GM12864 (cell line): ENCODE results near the gene HLA-E.
"Not testable (repeated sequence)": the region's sequence is repeated elsewhere in the genome, so short reads cannot be mapped to it uniquely, and the experiment has no call there.

Experiments
- DNase-seq: peaks from one replicate; pipeline ENCODE4 v3.0.0-alpha.2; 2011; ENCODE audit warnings: low read depth
- H3K4me3 ChIP-seq: 2 replicates; pipeline ENCODE4 v1.5.1; 2011; ENCODE audit warnings: mild to moderate bottlenecking, low read depth, low read length, control low read depth
- TF ChIP-seq, protein P1 (sequence below): IDR thresholded peaks from 2 replicates; pipeline ENCODE4 v1.5.1; 2011; ENCODE audit warnings: low read depth, mild to moderate bottlenecking, moderate library complexity, low read length, control low read depth, inconsistent platforms; ENCODE audit errors: missing control alignments

The HLA-E gene

GRCh38 chr6:30491991-30492952 is 3.0 kb downstream of the HLA-E start:
- peak overlapping the region; percentile 98 for H3K4me3 ChIP-seq
- DNase-seq = no peak
- TF ChIP-seq, protein P1, sequence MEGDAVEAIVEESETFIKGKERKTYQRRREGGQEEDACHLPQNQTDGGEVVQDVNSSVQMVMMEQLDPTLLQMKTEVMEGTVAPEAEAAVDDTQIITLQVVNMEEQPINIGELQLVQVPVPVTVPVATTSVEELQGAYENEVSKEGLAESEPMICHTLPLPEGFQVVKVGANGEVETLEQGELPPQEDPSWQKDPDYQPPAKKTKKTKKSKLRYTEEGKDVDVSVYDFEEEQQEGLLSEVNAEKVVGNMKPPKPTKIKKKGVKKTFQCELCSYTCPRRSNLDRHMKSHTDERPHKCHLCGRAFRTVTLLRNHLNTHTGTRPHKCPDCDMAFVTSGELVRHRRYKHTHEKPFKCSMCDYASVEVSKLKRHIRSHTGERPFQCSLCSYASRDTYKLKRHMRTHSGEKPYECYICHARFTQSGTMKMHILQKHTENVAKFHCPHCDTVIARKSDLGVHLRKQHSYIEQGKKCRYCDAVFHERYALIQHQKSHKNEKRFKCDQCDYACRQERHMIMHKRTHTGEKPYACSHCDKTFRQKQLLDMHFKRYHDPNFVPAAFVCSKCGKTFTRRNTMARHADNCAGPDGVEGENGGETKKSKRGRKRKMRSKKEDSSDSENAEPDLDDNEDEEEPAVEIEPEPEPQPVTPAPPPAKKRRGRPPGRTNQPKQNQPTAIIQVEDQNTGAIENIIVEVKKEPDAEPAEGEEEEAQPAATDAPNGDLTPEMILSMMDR = no peak

GRCh38 chr6:30493643-30494250 is 4.4 kb downstream of the HLA-E start:
- no peak overlapping the region for H3K4me3 ChIP-seq
- TF ChIP-seq, protein P1 = peak; percentile 62
- no peak for DNase-seq

GRCh38 chr6:30494291-30494861 is 5.1 kb downstream of the HLA-E start:
- TF ChIP-seq, protein P1 = no peak
- no peak for DNase-seq
- no peak overlapping the region for H3K4me3 ChIP-seq

- DNase-seq, H3K4me3 ChIP-seq: not testable (repeated sequence)
Measured at GRCh38 chr6:30495060-30495459, 5.8 kb downstream of the HLA-E start.

DNA sequence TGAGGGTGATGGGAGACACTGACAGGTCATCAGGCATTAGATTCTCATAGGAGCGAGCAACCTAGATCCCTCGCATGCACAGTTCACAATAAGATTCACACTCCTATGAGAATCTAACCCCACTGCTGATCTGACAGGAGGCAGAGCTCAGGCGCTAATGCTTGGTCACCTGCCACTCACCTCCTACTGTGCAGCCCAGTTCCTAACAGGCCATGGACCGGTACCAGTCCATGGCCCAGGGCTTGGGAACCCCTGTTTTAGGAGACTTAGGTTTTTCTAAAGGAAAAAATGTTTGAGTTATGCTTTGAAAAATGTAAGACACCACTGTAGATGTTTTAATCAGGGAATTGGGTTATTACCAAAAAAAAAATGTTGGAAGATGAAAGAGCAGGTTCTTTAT is 6.7 kb downstream of the HLA-E start:
- H3K4me3 ChIP-seq = no peak overlapping the region
- DNase-seq = no peak
- TF ChIP-seq, protein P1 = no peak

DNA sequence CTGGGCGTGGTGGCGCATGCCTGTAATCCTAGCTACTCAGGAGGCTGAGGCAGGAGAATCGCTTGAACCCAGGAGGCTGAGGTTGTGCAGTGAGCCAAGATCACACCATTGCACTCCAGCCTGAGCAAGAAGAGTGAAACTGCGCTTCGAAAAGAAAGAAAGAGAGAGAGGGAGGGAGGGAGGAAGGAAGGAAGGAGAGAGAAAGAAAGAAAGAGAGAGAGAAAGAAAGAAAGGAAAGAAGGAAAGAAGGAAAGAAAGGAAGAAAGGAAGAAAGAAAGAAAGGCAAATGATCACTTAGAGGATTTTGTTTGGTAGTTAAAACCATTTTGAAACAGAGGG is 7.9 kb downstream of the HLA-E start:
- not testable (repeated sequence) for H3K4me3 ChIP-seq, DNase-seq

DNA sequence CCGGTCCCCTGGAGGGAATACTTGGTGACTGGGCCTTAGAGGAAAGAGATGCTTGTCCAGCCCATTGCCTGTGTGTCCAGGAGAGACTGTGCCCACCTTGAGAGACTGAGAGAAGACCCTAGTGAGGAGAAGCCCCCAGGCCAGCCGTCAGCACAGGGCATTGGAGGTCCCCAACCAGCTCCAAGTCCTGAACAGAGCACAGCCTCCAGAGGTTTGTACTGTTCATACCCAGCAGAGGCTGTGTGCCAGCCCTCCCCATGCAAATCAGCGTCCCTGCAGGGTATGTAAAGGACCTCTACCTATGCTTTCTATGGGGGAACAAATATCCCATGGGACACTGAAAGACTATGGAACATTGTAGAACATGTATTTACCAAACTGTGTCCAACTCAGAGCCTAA is 8.4 kb downstream of the HLA-E start:
- TF ChIP-seq, protein P1 = no peak
- DNase-seq = no peak
- H3K4me3 ChIP-seq = no peak overlapping the region

- H3K4me3 ChIP-seq, DNase-seq: not testable (repeated sequence)
Measured at GRCh38 chr6:30498705-30499104, 9.4 kb downstream of the HLA-E start.
